Colonic mucosa (tissue), 4 donors: Measurements from ENCODE around the gene EFCAB6. TPM values are rescaled to one million over a fixed set of nuclear protein-coding genes. Genes with fewer than 3 reads are reported as not detected.

ENCODE experiments used
- DNase-seq: peaks from one replicate; pipeline ENCODE4 v3.0.0-alpha.2; 2020
- H3K27ac ChIP-seq: fragments of 200-600 bp; one replicate; pipeline ENCODE4 v1.8.0; 2021
- H3K27me3 ChIP-seq: fragments of 200-600 bp; one replicate; pipeline ENCODE4 v1.8.0; 2021
- H3K36me3 ChIP-seq: fragments of 200-600 bp; one replicate; pipeline ENCODE4 v1.8.0; 2021
- H3K4me1 ChIP-seq: fragments of 200-600 bp; one replicate; pipeline ENCODE4 v1.8.0; 2021; ENCODE audit warnings: mild to moderate bottlenecking
- H3K4me3 ChIP-seq: fragments of 200-600 bp; one replicate; pipeline ENCODE4 v1.8.0; 2021
- H3K9ac ChIP-seq, 2 donors: one replicate each; pipeline ENCODE4 v1.7.0; 2013; ENCODE audit warnings: control low read depth in 2 of 2, low read depth in 2 of 2, low read length in 2 of 2
- H3K9me3 ChIP-seq: fragments of 200-600 bp; one replicate; pipeline ENCODE4 v1.8.0; 2021
- intact Hi-C: fragments of 100-400 bp; cut with DNase I; formaldehyde crosslinking; loops from one replicate; pipeline ENCODE4 v1.14.1; 2022
- total RNA-seq, 2 donors: library from RNA; stranded (reverse); fragmentation: NEBNext Ultra II Directional in 1 of 2; extraction: Animal tissue kit (Norgen Biotek cat#: 25700) in 1 of 2; gene quantifications; one replicate each; pipeline ENCODE4 v1.2.1, GENCODE V29; 2021
- TF ChIP-seq, protein P1 (sequence below): fragments of 200-600 bp; IDR thresholded peaks from one replicate; pipeline ENCODE4 v1.8.0; 2022; ENCODE audit warnings: antibody characterized with exemption, mild to moderate bottlenecking
- donor health status: healthy.
- donor health status: DM: no; HTN: no; CAD: no.
- donor health status: DM: no; HTN: no; CAD: no.

Gene EFCAB6
- total RNA-seq, 2 donors from 2014 or later = 0.35 to 0.80 TPM

DNA sequence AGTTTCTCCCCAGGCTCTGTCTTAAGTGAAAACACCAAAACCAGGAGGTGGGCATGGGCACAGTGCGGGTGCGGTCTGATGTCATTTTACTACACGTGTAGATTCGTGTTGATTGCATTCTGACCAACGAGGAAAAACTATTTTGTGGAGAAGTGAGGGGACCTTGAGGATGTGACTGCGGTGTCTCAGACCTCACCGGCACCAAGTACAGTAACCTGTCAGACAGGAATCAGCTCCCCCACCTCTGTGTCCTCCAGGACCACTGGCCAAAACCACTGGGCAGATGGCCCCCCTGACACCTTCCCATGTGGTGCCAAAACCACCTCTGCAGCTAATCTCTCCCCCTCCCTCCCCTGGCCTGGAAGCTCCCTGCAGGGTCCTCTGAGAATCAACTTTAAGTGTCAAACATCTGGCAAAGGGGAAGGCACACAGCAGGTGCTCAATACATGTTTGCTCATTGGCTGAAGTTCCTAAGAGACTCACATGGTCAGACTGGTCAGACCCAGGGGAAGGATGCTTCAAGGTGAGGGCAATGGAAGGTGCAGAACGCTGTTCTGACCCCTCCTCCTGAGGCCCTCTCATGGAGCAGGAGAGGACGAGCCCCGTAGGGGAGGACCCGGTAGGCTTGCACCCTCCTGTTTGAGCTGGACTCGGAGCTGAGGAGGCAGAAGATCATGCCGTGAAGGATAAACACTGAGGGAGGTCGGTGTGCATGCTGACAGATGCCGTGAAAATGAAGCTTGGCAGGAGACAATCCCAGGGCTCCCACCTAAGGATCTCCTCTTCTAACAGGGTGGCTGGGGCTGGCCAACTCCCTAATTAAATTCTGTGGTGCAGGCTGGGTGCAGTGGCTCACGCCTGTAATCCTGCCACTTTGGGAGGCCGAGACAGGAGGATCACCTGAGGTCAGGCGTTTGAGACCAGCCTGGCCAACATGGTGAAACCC is 270.4 kb downstream of the EFCAB6 start:
- intact Hi-C loops = no loop called here
- H3K4me3 ChIP-seq = no peak overlapping the region
- H3K9me3 ChIP-seq = no peaks in the 10 kb centered on the region
- no peaks in the 10 kb centered on the region for H3K36me3 ChIP-seq
- H3K27ac ChIP-seq = no peak overlapping the region
- no peaks in the 10 kb centered on the region for H3K27me3 ChIP-seq
- no peak overlapping the region for H3K9ac ChIP-seq
- TF ChIP-seq, protein P1, sequence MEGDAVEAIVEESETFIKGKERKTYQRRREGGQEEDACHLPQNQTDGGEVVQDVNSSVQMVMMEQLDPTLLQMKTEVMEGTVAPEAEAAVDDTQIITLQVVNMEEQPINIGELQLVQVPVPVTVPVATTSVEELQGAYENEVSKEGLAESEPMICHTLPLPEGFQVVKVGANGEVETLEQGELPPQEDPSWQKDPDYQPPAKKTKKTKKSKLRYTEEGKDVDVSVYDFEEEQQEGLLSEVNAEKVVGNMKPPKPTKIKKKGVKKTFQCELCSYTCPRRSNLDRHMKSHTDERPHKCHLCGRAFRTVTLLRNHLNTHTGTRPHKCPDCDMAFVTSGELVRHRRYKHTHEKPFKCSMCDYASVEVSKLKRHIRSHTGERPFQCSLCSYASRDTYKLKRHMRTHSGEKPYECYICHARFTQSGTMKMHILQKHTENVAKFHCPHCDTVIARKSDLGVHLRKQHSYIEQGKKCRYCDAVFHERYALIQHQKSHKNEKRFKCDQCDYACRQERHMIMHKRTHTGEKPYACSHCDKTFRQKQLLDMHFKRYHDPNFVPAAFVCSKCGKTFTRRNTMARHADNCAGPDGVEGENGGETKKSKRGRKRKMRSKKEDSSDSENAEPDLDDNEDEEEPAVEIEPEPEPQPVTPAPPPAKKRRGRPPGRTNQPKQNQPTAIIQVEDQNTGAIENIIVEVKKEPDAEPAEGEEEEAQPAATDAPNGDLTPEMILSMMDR = no peak
- DNase-seq = no peak
- no peaks in the 10 kb centered on the region for H3K4me1 ChIP-seq

DNA sequence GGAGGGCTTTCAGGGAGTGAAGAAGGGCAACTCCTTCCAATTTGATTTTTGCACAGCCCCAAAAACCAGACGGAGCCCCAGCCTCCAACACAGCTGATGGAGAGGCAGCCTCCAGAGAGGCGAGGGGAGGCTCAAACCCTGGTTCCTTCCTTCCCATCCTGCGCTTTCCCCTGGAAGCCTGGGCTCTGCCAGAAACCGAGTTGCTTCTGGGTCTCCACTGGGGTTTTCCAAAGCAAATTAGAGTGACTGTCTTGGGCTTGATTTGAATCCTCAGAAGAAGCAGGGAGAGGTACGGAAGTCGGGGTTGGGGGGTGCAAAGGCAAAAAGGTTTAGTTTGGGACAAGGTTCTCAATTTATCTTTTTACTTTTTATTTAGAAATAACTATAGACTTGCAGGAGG is 271.1 kb downstream of the EFCAB6 start:
- intact Hi-C loops = no loop called here

DNA sequence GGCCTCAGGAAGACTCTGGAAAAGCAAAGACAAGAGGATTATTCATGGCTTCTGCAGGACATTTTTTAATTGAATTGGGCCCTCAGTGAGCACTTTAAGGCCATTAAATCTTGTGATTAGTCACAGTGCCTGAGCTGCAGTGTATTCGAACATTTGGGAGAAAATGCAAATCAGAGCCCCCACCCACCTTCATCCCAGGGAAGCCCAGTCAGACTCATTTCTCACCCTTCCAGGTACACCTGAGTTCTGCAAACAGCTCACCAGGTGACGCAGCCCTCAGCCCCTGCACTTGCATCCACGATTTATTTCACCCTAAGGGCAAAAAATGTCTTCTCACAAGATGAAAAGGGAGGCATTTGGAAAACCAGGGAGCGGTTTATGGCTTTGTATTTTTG is 271.6 kb downstream of the EFCAB6 start:
- H3K9ac ChIP-seq = no peak overlapping the region
- no peaks in the 10 kb centered on the region for H3K36me3 ChIP-seq
- H3K27me3 ChIP-seq = no peaks in the 10 kb centered on the region
- DNase-seq = no peak
- no peak overlapping the region for H3K27ac ChIP-seq
- H3K4me1 ChIP-seq = no peaks in the 10 kb centered on the region
- intact Hi-C loops = no loop called here
- no peaks in the 10 kb centered on the region for H3K9me3 ChIP-seq
- TF ChIP-seq, protein P1 = no peak
- no peak overlapping the region for H3K4me3 ChIP-seq

More for the DNA sequence above, 271.1 kb downstream of the EFCAB6 start:
- H3K36me3 ChIP-seq = no peaks in the 10 kb centered on the region
- TF ChIP-seq, protein P1 = no peak
- H3K27ac ChIP-seq = no peak overlapping the region
- no peaks in the 10 kb centered on the region for H3K4me1 ChIP-seq
- H3K4me3 ChIP-seq = no peak overlapping the region
- H3K9ac ChIP-seq = no peak overlapping the region
- no peak for DNase-seq
- no peaks in the 10 kb centered on the region for H3K9me3 ChIP-seq
- H3K27me3 ChIP-seq = no peaks in the 10 kb centered on the region

DNA sequence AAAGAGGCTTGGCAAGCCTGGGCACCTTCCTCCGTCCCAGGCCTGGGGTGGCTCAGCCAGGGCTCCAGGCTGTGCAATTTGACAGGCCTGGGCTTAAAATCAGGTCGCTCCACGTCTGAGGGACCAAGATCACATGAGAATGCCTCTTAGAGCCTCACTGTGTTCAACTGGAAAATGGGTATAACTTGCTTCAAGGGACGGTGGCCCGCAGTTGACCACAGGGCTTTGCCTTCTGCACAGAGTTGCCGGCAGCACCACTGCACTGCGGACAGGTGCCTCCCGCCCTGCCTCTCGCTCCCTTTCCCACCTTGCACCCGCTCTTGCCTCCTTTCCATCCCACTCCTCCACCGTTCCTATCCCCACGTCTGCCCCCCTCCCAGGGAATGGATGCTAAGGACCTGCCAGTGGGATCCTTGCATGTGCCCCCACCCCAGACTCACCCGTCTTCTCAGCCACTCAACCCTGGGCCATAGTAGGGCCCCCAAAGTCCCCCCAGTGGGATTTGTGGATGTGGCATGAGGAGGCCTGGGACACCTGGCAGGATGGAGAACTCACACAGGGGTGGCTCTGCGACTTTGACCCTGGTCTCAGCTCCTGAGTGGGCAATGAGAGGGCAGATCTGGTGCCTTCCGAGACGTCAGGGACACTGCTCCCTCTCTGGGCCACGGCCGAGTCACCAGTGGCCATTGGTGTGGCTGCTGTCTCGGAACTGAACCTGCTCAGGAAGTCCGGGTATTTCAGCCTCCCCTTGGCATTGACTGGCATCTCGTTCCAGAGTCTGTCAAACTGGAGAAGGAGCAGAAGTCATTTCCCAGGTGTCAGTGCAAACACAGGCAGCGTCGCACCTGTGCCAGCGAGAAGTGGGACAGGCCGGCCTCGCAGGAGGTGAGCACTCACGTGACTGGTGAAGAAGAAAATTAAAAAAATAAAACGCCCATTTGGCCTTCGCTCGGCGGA is 272.3 kb downstream of the EFCAB6 start:
- no peaks in the 10 kb centered on the region for H3K27me3 ChIP-seq
- no peaks in the 10 kb centered on the region for H3K4me1 ChIP-seq
- no peak for DNase-seq
- no peaks in the 10 kb centered on the region for H3K9me3 ChIP-seq
- H3K4me3 ChIP-seq = no peak overlapping the region
- no peak overlapping the region for H3K9ac ChIP-seq
- intact Hi-C loops = no loop called here
- H3K27ac ChIP-seq = no peak overlapping the region
- H3K36me3 ChIP-seq = no peaks in the 10 kb centered on the region
- TF ChIP-seq, protein P1 = no peak

DNA sequence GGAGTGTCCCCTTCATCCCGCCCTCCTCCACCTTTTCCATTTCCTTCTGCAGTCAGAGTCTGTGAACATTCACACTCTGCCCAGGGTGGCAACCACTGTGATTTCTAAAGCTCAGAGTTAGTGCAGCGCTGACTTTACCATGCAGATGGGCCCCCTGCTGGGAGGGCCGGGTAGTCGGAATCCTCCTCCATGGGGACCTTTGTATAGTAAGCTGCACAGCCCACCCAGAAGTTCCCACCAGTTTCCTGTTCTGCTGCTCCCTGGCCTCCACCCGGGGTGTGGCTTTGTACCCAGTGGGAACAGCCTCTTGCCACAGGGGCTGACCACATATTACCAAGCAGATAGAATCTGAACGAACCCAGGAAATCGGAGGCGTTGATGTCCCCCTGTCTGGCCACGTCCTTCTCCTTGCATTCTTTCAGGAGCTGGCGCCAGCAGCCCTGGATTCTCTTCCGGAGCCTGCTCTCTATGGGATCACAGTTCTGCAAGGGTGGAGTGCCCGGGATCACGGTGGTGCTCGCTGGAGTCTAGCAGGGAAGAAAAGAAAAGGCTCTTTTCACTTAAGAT is 275.0 kb downstream of the EFCAB6 start:
- intact Hi-C loops = no loop called here
- Histone ChIP-seq H3K4me1 (no peaks in the 10 kb centered on the region), H3K9ac (no peak overlapping the region), H3K4me3 (no peak overlapping the region), H3K9me3 (no peaks in the 10 kb centered on the region), H3K27me3 (no peaks in the 10 kb centered on the region), H3K36me3 (no peaks in the 10 kb centered on the region), H3K27ac (no peak overlapping the region)
- no peak for DNase-seq
- TF ChIP-seq, protein P1 = no peak
